Measurements from ENCODE around the gene BICD1.

- TF ChIP-seq POLR2AphosphoS5 (IDR thresholded peaks at IDR 0.05), result no peak
- no peak for TF ChIP-seq POLR2A (IDR thresholded peaks at IDR 0.05)
Measured at GRCh38 chr12:32423559-32423958, 316.9 kb downstream of the BICD1 start.
